Activated CD4-positive, CD25-positive, alpha-beta regulatory T cell treated with anti-CD3 and anti-CD28 coated beads, Interleukin-2, amount 50 U/mL, for 16 hours (primary cell): ENCODE data around the gene ALDH18A1.
"Not testable (repeated sequence)": the region's sequence is repeated elsewhere in the genome, so short reads cannot be mapped to it uniquely, and the experiment has no call there.

Experiments
- DNase-seq: peaks from one replicate; pipeline ENCODE4 v3.0.0-alpha.2; 2020; ENCODE audit warnings: low read depth, low spot score

The ALDH18A1 gene

DNA sequence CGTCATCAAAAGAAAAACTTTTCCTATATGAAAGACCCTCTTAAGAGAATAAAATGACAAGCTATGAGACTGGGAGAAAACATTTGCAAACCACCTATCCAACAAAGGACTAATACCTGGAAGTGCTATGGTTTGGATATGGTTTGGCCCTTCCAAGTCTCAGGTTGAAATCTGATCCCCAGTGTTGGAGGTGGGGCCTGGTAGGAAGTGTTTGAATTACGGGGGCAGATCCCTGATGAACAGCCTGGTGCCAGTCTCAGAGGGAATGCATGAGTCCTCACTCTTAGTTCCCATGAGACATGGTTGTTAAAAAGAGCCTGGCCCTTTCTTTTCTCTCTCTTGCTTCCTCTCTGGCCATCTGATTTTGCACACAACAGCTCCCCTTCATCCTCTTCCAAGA lies 6.3 kb downstream of the ALDH18A1 start:
- no peak for DNase-seq

- DNase-seq: no peak
Observed at GRCh38 chr10:95648138-95648537, 8.4 kb downstream of the ALDH18A1 start.

DNA sequence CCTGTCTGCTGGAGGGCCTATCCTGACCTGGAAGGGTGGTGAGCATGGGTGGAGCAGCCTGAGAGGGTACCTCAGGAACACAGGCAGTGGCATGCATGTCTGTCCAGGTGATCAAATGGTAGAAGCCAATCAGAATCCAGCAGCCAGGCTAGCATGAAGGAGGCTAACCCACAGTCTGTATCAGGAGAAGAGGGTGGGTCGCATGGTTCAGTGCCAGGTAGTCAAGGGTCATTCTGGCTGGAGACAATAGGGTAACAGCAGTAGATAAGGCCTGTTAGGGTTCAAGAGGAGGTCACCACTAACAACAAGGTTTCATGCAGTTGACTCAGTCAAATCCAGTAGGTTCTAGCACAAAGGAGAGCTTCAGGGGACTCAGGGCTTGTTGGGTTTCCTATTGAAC lies 10.4 kb downstream of the ALDH18A1 start:
- no peak for DNase-seq

DNA sequence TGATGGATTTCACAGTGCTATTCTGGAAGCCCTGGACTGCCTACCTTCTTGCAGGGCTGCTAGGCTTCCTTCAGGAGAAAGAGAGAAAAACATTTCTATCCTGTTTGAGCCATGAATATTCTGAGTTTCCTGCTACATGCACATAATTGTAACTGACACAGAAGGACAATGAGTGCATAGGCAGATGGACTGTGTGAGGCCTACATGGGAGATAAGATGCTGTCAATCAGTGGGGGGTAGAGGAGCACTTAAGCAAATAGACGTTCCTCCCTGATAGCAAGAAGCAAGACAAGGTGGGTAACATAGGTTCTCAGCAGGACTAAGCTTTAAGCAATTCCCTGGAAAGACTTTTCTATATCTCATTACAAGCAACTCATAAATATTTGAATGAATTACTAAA lies 11.6 kb downstream of the ALDH18A1 start:
- DNase-seq: no peak

DNA sequence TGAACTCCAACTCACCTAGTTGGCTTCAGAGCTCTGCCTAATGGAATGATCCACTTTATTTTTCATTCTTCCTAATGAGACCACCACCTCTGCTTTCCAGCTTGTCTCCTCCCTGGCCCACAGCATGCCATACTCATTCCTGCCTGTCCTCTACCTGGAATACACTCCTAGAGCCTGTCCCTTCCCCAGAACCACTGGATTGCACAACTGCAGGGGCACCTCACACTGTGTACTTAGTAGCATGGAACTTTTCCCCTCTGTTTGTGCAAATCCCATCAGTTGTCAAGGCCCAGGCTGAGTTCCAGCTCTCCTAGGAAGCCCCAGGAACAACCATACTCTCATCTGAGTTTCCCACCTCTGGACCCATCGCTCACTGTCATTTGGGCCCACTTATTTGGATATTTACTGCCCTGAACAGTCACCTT lies 15.6 kb downstream of the ALDH18A1 start:
- DNase-seq: no peak

- no peak for DNase-seq
Observed at GRCh38 chr10:95637911-95638310, 18.6 kb downstream of the ALDH18A1 start.

- DNase-seq: no peak
Observed at GRCh38 chr10:95637140-95637539, 19.4 kb downstream of the ALDH18A1 start.

GRCh38 chr10:95635319-95635733 lies 21.2 kb downstream of the ALDH18A1 start:
- DNase-seq: no peak

GRCh38 chr10:95628786-95629185 lies 27.7 kb downstream of the ALDH18A1 start:
- no peak for DNase-seq

- no peak for DNase-seq
Observed at GRCh38 chr10:95626500-95626899, 30.0 kb downstream of the ALDH18A1 start.

- DNase-seq: not testable (repeated sequence)
Observed at GRCh38 chr10:95620415-95620814, 36.1 kb downstream of the ALDH18A1 start.

- no peak for DNase-seq
Observed at GRCh38 chr10:95618101-95618500, 38.4 kb downstream of the ALDH18A1 start.

DNA sequence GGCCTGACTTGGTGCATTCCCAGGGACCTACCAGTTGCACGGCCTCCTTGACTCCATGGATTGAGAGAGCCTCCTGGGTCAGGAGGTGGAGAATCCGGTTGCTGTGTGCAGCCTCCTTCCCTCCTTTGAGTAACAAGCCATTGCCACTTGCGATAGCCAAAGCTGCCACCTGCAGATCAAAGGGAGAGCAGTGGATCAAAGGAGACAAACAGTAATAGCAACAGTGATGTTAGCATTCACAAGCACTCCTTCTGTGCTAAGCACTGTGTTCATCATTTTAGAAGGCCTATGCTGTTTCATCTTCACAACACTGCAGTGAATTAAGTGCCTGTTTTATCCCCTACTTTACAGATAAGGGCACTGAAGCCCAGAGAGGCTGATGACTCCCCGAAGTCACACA lies 40.1 kb downstream of the ALDH18A1 start:
- DNase-seq: no peak

DNA sequence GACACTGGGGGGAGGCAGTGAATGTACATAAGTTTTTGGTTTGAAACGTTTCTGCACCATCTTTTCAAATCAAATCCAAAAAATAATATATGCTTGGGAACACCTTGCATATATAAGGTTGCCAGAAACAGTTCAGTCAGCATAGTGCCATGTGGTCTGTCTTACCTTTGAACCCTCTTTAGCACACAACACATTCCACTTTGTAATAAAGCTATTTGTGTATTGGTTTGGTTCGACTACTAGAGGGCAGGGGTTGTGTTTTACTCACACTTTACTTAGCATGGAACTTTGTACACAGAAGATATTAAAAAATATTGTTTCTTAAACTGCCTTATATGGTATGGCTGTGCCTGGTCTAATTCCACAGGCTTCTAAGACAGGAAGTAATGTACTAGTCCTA lies 43.2 kb downstream of the ALDH18A1 start:
- no peak for DNase-seq

DNA sequence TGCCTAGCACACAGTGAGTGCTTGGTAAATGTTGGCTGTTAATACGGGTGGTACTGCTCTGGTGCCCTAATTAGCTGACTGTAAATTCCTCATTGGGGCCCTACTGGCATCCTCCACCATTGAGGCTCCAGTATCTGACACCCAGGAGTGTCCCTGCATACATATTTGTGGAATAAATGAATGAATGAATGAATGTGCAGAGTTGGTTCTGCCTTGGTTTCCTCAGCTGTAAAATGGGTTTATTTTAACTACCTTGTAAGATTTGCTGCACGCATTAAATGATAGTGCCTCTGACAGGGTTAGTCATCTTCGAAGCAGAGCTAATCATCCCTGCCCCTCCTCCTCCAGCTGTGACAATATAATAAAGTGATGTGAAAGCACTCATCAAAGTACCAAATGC lies 45.8 kb downstream of the ALDH18A1 start:
- DNase-seq: no peak

DNA sequence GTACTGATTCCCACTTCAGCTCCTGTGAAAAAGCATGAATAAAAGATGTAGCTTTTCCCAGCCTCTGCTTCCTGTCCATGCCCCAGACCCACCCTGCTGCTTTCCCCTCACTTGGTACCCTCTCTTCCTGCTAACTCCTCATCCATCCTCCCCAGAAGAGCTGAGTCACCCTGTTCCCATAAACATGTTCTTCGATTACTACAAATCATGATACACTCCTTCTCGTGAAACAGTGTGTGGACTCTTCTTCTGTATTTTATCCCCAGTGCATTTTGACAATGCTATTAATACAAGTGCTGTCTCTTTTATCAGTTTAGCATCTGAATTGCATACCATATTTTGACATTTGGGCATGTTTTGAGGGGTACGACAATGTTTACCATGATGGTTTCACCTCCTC lies 49.6 kb downstream of the ALDH18A1 start:
- no peak for DNase-seq

GRCh38 chr10:95605163-95605562 lies 51.3 kb downstream of the ALDH18A1 start:
- DNase-seq: no peak

DNA sequence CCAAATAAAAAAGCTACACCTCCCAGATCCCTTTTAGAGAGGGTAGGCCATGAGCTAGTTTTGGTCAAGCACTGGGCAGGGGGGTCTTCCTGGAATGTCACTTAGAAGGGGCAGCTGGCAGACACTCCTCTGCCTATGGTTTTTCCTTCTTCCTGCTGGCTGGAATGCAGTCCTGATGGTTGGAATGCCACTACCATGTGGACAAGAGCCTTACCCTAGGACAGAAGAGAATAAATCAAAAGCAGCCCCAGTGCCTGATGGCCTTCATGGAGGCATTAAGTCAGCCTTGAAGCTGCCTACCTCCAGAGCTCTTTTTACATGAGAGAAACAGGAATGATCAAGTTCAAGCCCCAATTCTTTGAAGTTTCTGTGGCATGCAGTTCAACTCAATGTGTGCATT lies 51.9 kb downstream of the ALDH18A1 start:
- DNase-seq: no peak

DNA sequence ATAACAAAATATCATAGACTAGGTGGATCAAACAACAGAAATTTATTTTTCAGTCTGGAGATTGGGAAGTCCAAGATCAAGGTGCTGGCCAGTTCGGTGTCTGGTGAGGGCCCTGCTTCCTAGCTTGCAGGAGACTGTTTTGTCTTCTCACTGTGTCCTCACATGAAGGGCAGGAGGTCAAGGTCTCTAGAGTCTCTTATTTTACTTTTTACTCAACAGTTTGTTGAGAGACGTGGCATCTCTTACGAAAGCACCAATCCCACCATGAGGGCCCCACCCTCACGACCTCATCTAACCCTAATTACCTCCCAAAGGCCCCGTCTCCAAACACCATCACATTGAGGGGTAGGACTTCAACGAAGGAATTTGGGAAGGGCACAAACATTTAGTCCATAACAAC lies 54.1 kb downstream of the ALDH18A1 start:
- no peak for DNase-seq

DNA sequence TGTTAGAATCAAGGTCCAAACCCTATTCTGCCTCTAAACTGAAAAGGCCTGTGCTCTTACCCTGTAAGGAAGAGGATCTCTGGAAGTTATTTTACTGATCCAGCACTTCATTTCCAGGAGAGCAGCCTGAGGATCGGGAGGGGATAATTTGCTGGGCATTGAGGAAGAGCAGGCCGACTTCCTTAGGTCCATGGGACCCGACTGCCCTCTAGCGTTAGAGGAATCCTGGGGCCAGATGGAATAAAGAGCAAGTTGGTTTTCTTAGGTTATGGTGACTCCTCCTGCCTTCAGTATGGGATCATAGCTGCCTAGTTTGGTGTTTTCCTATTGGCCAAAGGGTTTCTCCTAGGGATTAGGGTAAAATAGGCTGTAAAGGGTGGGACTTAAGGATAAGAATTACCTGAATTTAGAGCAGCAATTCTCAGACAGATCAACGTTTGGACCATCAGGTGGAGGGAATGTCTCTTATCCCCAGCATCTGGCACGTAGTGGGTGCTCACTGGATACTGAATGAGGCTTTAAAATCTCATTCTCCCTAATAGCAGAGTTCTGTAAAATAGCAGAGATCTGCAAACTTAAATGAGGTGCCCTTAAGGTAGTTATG lies 55.3 kb downstream of the ALDH18A1 start:
- DNase-seq: no peak

DNA sequence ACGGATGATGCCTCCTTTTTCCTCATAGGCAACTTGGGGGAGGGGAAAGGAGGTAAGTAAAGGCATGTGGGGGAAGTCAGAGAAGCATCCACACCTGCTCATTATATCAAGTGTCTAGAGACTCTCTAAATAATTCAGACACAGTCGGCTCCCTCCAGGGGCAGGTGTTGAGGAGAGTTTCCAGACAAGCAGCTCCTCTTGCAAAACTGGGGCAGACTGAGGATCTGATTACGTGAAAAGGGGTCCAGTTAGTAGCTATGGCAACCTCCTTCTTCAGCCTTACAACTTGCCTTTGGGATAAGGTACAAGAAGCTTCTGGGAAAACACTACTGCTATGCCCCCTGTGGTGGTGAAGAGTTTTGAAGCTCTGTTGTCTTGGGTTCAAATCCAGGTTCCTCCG lies 56.4 kb downstream of the ALDH18A1 start:
- DNase-seq: no peak

DNA sequence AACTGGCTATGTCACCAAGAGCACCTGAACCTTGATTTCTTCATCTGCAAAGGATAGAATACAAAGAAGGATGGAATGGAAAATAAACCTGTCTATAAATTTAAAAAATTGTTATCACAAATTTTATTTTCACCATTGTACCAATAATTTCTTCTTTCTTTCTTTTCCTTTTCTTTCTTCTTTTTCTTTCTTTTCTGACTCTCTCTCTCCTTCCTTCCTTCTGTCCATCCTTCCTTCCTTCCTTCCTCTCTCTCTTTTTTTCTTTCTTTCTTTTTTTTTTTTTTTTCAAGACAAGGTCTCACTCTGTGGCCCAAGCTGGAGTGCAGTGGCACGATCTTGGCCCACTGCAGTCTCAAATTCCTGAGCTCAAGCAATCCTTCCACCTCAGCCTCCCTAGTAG lies 58.7 kb downstream of the ALDH18A1 start:
- no peak for DNase-seq

DNA sequence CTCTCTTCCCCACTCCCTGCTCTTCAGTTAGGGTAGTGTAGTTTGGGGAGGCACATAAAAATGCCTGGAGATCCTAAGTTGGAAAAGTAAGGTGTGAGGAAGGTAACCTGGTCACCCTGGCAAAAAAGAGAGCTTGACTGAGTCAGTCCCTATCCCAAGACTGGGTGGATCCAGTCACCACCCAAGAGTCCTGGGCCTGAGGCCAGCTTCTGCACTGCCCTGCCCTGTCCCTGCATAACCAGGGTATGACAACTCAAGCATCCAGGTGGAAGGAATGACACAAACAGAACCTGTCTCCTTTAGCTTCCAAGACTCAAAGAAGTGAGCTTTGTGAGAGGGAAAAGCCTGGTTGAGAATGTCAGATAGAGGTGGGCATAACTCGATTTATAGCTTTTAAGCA lies 68.5 kb downstream of the ALDH18A1 start:
- no peak for DNase-seq

GRCh38 chr10:95579835-95580535 lies 76.5 kb downstream of the ALDH18A1 start:
- DNase-seq: no peak
